Type B pancreatic cell (in vitro differentiated cells): Measurements from ENCODE around the gene LST1. TPM values are rescaled to one million over a fixed set of nuclear protein-coding genes. Genes with fewer than 3 reads are reported as not detected.

Experiments
- DNase-seq: peaks from one replicate; pipeline ENCODE4 v3.0.0; 2021; ENCODE audit warnings: mixed read lengths; ENCODE audit not compliant: unreplicated experiment; ENCODE audit errors: extremely low spot score
- H3K27ac Mint-ChIP-seq: 2 replicates; pipeline ENCODE4 v1.8.0; 2021; ENCODE audit warnings: mild to moderate bottlenecking, mixed read lengths
- H3K27me3 Mint-ChIP-seq: 2 replicates; pipeline ENCODE4 v1.8.0; 2021; ENCODE audit warnings: mixed read lengths
- H3K36me3 Mint-ChIP-seq: 2 replicates; pipeline ENCODE4 v1.8.0; 2021; ENCODE audit warnings: mixed read lengths
- H3K4me1 Mint-ChIP-seq: one replicate; pipeline ENCODE4 v1.8.0; 2021; ENCODE audit warnings: mixed read lengths; ENCODE audit not compliant: unreplicated experiment
- H3K4me3 Mint-ChIP-seq: 2 replicates; pipeline ENCODE4 v1.8.0; 2021; ENCODE audit warnings: mild to moderate bottlenecking, mixed read lengths
- H3K9me3 Mint-ChIP-seq: 2 replicates; pipeline ENCODE4 v1.8.0; 2021; ENCODE audit warnings: mixed read lengths
- microRNA-seq: library from miRNA; unstranded; fragments of <30 nt; microRNA quantifications from one replicate; pipeline ENCODE4, GENCODE V29; 2020
- total RNA-seq: library from RNA; stranded (reverse); gene quantifications from 2 replicates; pipeline ENCODE4 v1.2.1, GENCODE V29; 2021; ENCODE audit warnings: low replicate concordance
- TF ChIP-seq, protein P1 (sequence below): fragments of 200-600 bp; sonication (generic); conservative IDR thresholded peaks from 2 replicates; pipeline ENCODE4 v1.5.0; 2021; ENCODE audit warnings: antibody characterized with exemption, mild to moderate bottlenecking

Gene LST1
- total RNA-seq, 1 donor from 2014 or later, result not detected

- no peaks in the 10 kb centered on the region for H3K9me3 Mint-ChIP-seq
- H3K27me3 Mint-ChIP-seq, result no peaks in the 10 kb centered on the region
- TF ChIP-seq, protein P1, sequence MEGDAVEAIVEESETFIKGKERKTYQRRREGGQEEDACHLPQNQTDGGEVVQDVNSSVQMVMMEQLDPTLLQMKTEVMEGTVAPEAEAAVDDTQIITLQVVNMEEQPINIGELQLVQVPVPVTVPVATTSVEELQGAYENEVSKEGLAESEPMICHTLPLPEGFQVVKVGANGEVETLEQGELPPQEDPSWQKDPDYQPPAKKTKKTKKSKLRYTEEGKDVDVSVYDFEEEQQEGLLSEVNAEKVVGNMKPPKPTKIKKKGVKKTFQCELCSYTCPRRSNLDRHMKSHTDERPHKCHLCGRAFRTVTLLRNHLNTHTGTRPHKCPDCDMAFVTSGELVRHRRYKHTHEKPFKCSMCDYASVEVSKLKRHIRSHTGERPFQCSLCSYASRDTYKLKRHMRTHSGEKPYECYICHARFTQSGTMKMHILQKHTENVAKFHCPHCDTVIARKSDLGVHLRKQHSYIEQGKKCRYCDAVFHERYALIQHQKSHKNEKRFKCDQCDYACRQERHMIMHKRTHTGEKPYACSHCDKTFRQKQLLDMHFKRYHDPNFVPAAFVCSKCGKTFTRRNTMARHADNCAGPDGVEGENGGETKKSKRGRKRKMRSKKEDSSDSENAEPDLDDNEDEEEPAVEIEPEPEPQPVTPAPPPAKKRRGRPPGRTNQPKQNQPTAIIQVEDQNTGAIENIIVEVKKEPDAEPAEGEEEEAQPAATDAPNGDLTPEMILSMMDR, result no peak
- no peaks in the 10 kb centered on the region for H3K4me1 Mint-ChIP-seq
- no peak overlapping the region for H3K4me3 Mint-ChIP-seq
- no peak overlapping the region for H3K27ac Mint-ChIP-seq
- peaks cover 29% of the 10 kb centered on the region for H3K36me3 Mint-ChIP-seq
- DNase-seq, result no peak
Measured at GRCh38 chr6:31636698-31637596, 50.9 kb downstream of the LST1 start.

Small RNA genes lying within 50 kb of the gene (microRNA-seq; reads per million reads assigned to microRNA genes)
- gene MIR6832, result not detected

Other genes with a start within 250 kb of the LST1 start
- gene HLA-B, start 229.1 kb upstream of the LST1 start, total RNA-seq, result 53.9 and 116 TPM in 2 replicates
- 9.0 and 10.7 TPM in 2 replicates for gene MICA, start 182.7 kb upstream of the LST1 start, total RNA-seq
- 0.14 and 0.86 TPM in 2 replicates for gene MICB, start 88.1 kb upstream of the LST1 start, total RNA-seq
- not detected in 2 replicates for gene MCCD1, start 57.3 kb upstream of the LST1 start, total RNA-seq
- 410 and 636 TPM in 2 replicates for gene DDX39B, start 44.3 kb upstream of the LST1 start, total RNA-seq
- gene ATP6V1G2, start 39.7 kb upstream of the LST1 start, total RNA-seq, result 1.6 and 5.9 TPM in 2 replicates
- 21.1 and 24.2 TPM in 2 replicates for gene NFKBIL1, start 38.7 kb upstream of the LST1 start, total RNA-seq
- 0.22 TPM in 1 of 2 replicates, not detected in the other for gene LTA, start 14.0 kb upstream of the LST1 start, total RNA-seq
- gene TNF, start 10.7 kb upstream of the LST1 start, total RNA-seq, result not detected in 2 replicates
- gene LTB, start 3.9 kb upstream of the LST1 start, total RNA-seq, result 0.34 and 1.0 TPM in 2 replicates
- gene NCR3, start 6.7 kb downstream of the LST1 start, total RNA-seq, result not detected in 2 replicates
- gene AIF1, start 29.0 kb downstream of the LST1 start, total RNA-seq, result 0.59 and 3.8 TPM in 2 replicates
- 151 and 235 TPM in 2 replicates for gene PRRC2A, start 34.4 kb downstream of the LST1 start, total RNA-seq
- 334 and 378 TPM in 2 replicates for gene BAG6, start 66.4 kb downstream of the LST1 start, total RNA-seq
- gene APOM, start 69.6 kb downstream of the LST1 start, total RNA-seq, result 11.2 and 20.9 TPM in 2 replicates
- gene C6orf47, start 74.5 kb downstream of the LST1 start, total RNA-seq, result 22.3 and 28.1 TPM in 2 replicates
- gene GPANK1, start 78.7 kb downstream of the LST1 start, total RNA-seq, result 17.6 and 20.2 TPM in 2 replicates
- gene CSNK2B, start 79.8 kb downstream of the LST1 start, total RNA-seq, result 142 and 175 TPM in 2 replicates
- 13.9 and 22.0 TPM in 2 replicates for gene LY6G5B, start 83.7 kb downstream of the LST1 start, total RNA-seq
- 2.0 and 2.3 TPM in 2 replicates for gene LY6G5C, start 94.8 kb downstream of the LST1 start, total RNA-seq
- gene ABHD16A, start 117.0 kb downstream of the LST1 start, total RNA-seq, result 80.9 and 91.3 TPM in 2 replicates
- gene LY6G6F, start 120.6 kb downstream of the LST1 start, total RNA-seq, result not detected in 2 replicates
- gene LY6G6D, start 129.1 kb downstream of the LST1 start, total RNA-seq, result 1.5 TPM in 1 of 2 replicates, not detected in the other
- gene LY6G6C, start 135.5 kb downstream of the LST1 start, total RNA-seq, result 2.5 and 16.2 TPM in 2 replicates
- 0.41 and 0.81 TPM in 2 replicates for gene MPIG6B, start 137.1 kb downstream of the LST1 start, total RNA-seq
- 101 and 138 TPM in 2 replicates for gene DDAH2, start 143.0 kb downstream of the LST1 start, total RNA-seq
- 294 and 381 TPM in 2 replicates for gene CLIC1, start 150.3 kb downstream of the LST1 start, total RNA-seq
- gene MSH5, start 153.7 kb downstream of the LST1 start, total RNA-seq, result 20.7 and 46.7 TPM in 2 replicates
- gene SAPCD1, start 176.4 kb downstream of the LST1 start, total RNA-seq, result 3.2 and 8.9 TPM in 2 replicates
- gene VWA7, start 191.1 kb downstream of the LST1 start, total RNA-seq, result 6.1 and 6.4 TPM in 2 replicates
- gene VARS1, start 209.5 kb downstream of the LST1 start, total RNA-seq, result 89.0 and 104 TPM in 2 replicates
- 57.9 and 74.5 TPM in 2 replicates for gene LSM2, start 220.7 kb downstream of the LST1 start, total RNA-seq
- 1.8 and 1.9 TPM in 2 replicates for gene HSPA1L, start 229.0 kb downstream of the LST1 start, total RNA-seq
- 45.7 and 54.7 TPM in 2 replicates for gene HSPA1A, start 229.3 kb downstream of the LST1 start, total RNA-seq
- 132 and 252 TPM in 2 replicates for gene HSPA1B, start 241.5 kb downstream of the LST1 start, total RNA-seq